Endothelial cell (in vitro differentiated cells): ENCODE data around the gene WDR37. TPM values are rescaled to one million over a fixed set of nuclear protein-coding genes. Genes with fewer than 3 reads are reported as not detected.
"Not testable (repeated sequence)": the region's sequence is repeated elsewhere in the genome, so short reads cannot be mapped to it uniquely, and the experiment has no call there.

ENCODE experiments used
- DNase-seq: peaks from one replicate; pipeline ENCODE4 v3.0.0; 2021; ENCODE audit warnings: low spot score
- H3K27ac Mint-ChIP-seq: one replicate; pipeline ENCODE4 v1.8.0; 2021; ENCODE audit warnings: mixed read lengths, inconsistent platforms; ENCODE audit not compliant: unreplicated experiment
- H3K27me3 Mint-ChIP-seq: one replicate; pipeline ENCODE4 v1.8.0; 2021; ENCODE audit warnings: mild to moderate bottlenecking, moderate library complexity, mixed read lengths, inconsistent platforms; ENCODE audit not compliant: unreplicated experiment
- H3K36me3 Mint-ChIP-seq: one replicate; pipeline ENCODE4 v1.8.0; 2021; ENCODE audit warnings: mild to moderate bottlenecking, low read depth, mixed read lengths, inconsistent platforms; ENCODE audit not compliant: unreplicated experiment
- H3K4me1 Mint-ChIP-seq: one replicate; pipeline ENCODE4 v1.8.0; 2021; ENCODE audit warnings: mild to moderate bottlenecking, mixed read lengths, inconsistent platforms; ENCODE audit not compliant: unreplicated experiment
- H3K4me3 Mint-ChIP-seq: one replicate; pipeline ENCODE4 v1.8.0; 2021; ENCODE audit warnings: mild to moderate bottlenecking, mixed read lengths, inconsistent platforms; ENCODE audit not compliant: unreplicated experiment
- H3K9me3 Mint-ChIP-seq: one replicate; pipeline ENCODE4 v1.8.0; 2021; ENCODE audit warnings: mixed read lengths, inconsistent platforms; ENCODE audit not compliant: unreplicated experiment
- total RNA-seq: library from RNA; stranded (reverse); fragmentation: NEBNext Ultra II Directional; extraction: Animal tissue kit (Norgen Biotek cat#: 25700); gene quantifications from one replicate; pipeline ENCODE4 v1.2.1, GENCODE V29; 2021; ENCODE audit not compliant: unreplicated experiment
- TF ChIP-seq, protein P1 (sequence below): fragments of 200-600 bp; sonication (generic); IDR thresholded peaks from one replicate; pipeline ENCODE4 v1.5.0; 2021; ENCODE audit warnings: antibody characterized with exemption; ENCODE audit not compliant: unreplicated experiment

WDR37 gene
- total RNA-seq, 1 donor from 2014 or later: 32.6 TPM

DNA sequence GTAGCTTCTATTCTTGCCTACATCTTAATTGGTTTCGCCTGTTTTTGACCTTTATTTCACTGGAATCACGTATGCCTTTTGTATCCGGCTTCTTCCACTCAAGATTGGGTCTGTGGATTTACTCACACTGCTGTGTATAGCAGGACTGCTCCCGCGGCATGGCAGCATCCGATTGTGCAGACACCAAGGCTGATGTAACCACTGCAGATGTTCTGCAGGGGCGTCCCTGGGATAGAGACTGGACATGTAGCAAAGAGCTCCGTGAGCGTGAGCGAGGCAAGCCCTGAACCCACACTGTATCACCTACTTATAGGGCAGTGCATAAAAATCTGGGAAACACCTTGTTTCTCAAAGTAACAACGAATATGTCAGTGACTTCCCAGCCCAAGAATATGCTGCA lies 19.1 kb upstream of the WDR37 start:
- H3K9me3 Mint-ChIP-seq: no peaks in the 10 kb centered on the region
- H3K27me3 Mint-ChIP-seq: peaks cover 5% of the 10 kb centered on the region
- no peak for DNase-seq
- no peaks in the 10 kb centered on the region for H3K4me1 Mint-ChIP-seq
- H3K27ac Mint-ChIP-seq: peak overlapping the region; percentile 33
- TF ChIP-seq, protein P1, sequence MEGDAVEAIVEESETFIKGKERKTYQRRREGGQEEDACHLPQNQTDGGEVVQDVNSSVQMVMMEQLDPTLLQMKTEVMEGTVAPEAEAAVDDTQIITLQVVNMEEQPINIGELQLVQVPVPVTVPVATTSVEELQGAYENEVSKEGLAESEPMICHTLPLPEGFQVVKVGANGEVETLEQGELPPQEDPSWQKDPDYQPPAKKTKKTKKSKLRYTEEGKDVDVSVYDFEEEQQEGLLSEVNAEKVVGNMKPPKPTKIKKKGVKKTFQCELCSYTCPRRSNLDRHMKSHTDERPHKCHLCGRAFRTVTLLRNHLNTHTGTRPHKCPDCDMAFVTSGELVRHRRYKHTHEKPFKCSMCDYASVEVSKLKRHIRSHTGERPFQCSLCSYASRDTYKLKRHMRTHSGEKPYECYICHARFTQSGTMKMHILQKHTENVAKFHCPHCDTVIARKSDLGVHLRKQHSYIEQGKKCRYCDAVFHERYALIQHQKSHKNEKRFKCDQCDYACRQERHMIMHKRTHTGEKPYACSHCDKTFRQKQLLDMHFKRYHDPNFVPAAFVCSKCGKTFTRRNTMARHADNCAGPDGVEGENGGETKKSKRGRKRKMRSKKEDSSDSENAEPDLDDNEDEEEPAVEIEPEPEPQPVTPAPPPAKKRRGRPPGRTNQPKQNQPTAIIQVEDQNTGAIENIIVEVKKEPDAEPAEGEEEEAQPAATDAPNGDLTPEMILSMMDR: no peak
- H3K36me3 Mint-ChIP-seq: peaks cover 8% of the 10 kb centered on the region
- no peak overlapping the region for H3K4me3 Mint-ChIP-seq

DNA sequence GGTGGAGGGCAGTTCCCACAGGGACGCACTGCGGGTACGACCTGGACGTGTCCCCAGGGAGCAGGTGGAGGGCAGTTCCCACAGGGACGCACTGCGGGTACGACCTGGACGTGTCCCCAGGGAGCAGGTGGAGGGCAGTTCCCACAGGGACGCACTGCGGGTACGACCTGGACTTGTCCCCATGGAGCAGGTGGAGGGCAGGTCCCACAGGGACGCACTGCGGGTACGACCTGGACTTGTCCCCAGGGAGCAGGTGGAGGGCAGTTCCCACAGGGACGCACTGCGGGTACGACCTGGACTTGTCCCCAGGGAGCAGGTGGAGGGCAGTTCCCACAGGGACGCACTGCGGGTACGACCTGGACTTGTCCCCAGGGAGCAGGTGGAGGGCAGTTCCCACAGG lies 17.4 kb upstream of the WDR37 start:
- not testable (repeated sequence) for H3K27me3 Mint-ChIP-seq, H3K4me3 Mint-ChIP-seq, H3K36me3 Mint-ChIP-seq, H3K27ac Mint-ChIP-seq, H3K4me1 Mint-ChIP-seq, H3K9me3 Mint-ChIP-seq, DNase-seq

DNA sequence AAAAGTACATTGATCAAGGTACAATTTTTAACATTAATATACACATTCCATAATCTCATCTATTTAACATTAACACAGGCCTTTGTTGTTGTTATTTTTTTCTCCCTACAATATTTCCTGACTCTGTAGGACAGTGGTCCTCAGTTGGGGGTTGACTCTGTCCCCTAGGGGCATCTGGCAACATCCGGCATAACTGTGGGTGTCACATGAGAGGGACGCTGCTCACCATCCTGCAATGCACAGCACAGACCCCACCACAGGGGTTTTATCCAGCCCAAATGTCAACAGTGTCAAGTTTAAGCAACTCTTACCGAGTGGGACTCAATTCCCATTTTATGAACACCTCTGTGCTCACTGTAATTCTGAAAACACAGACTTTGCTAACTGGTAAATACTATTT lies 16.1 kb upstream of the WDR37 start:
- Mint-ChIP-seq H3K4me3 (no peak overlapping the region), H3K27me3 (peaks cover 7% of the 10 kb centered on the region), H3K27ac (no peak overlapping the region), H3K36me3 (peaks cover 8% of the 10 kb centered on the region), H3K4me1 (peaks cover 21% of the 10 kb centered on the region), H3K9me3 (no peaks in the 10 kb centered on the region)
- DNase-seq: no peak
- TF ChIP-seq, protein P1: no peak

DNA sequence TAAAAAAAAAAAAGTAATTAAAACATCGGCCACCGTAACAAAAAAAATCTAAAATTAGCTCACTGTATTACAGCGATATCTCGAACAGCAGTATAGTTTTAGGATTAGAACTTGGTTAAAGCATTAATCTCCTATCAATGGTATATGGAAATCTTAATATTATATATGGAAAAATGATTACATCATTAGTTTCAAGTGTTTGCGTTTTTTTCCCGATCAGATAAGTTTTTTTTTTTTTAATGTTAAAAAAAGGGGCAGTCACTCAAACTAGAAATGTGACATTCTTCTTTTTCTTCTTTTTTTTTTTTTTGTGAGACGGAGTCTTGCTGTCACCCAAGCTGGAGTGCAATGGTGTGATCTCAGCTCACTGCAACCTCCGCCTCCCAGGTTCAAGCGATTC lies 14.7 kb upstream of the WDR37 start:
- Mint-ChIP-seq H3K27me3 (peaks cover 7% of the 10 kb centered on the region), H3K36me3 (peaks cover 8% of the 10 kb centered on the region), H3K9me3 (no peaks in the 10 kb centered on the region), H3K4me3 (no peak overlapping the region), H3K27ac (no peak overlapping the region), H3K4me1 (peaks cover 28% of the 10 kb centered on the region)
- TF ChIP-seq, protein P1: no peak
- DNase-seq: no peak

DNA sequence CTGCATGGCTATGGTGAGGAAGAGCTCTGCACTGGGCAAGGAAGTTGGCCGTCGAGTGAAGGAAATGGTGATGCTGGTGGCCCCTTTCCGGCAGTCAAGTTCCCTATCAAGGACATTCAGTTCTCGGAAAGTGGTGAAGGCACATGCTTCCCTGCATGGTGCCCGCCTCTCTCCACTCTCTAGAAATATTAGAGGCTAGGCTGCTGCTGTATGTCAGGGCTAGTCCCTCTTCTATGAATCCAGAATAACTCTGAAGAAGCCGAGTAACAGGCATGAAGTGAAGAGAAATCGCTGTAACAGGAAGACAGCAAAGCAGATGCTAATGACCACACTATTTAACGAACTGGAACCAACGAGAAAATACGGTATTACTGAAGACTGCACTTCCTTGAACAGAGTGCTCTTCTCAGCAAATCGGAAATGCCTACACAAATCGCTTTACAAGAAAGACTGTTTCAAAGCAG lies 12.6 kb upstream of the WDR37 start:
- Mint-ChIP-seq H3K9me3 (no peaks in the 10 kb centered on the region), H3K36me3 (peaks cover 4% of the 10 kb centered on the region)

More for the DNA sequence above, 12.6 kb upstream of the WDR37 start:
- H3K27me3 Mint-ChIP-seq: peaks cover 2% of the 10 kb centered on the region
- H3K27ac Mint-ChIP-seq: peak overlapping the region; percentile 85
- peaks cover 35% of the 10 kb centered on the region for H3K4me1 Mint-ChIP-seq
- TF ChIP-seq, protein P1: no peak
- DNase-seq: peak; percentile 21
- H3K4me3 Mint-ChIP-seq: peak overlapping the region; percentile 68
